ENCODE data around the gene AFG3L2. TPM values are rescaled to one million over a fixed set of nuclear protein-coding genes. Genes with fewer than 3 reads are reported as not detected.

Gene AFG3L2
- total and polyA plus RNA-seq, 9 of the 15 experiments (the other 6 are each of a cell fraction or from before 2014, with no cell fraction given) = 24.1 to 109 (median 84.0) TPM

DNA sequence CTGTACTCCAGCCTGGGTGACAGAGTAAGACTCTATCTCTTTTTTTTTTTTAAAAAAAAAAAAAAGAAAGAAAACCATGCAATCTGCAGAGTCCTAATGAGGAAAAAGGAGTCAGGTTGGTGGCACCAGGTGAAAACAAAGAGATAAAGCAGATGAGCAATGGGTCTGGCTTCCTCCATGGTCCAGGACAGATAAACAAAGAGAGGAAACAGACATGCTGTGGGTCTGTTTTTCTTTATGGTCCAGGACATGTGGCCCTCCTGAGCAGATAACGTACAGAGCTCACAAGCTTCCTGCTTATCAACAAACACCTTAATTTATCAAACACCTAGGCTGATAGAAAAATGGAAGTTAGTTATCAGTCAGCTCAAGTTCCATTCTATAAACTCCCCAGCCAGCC is 93.4 kb downstream of the AFG3L2 start (continued):
- TF ChIP-seq, protein P1, sequence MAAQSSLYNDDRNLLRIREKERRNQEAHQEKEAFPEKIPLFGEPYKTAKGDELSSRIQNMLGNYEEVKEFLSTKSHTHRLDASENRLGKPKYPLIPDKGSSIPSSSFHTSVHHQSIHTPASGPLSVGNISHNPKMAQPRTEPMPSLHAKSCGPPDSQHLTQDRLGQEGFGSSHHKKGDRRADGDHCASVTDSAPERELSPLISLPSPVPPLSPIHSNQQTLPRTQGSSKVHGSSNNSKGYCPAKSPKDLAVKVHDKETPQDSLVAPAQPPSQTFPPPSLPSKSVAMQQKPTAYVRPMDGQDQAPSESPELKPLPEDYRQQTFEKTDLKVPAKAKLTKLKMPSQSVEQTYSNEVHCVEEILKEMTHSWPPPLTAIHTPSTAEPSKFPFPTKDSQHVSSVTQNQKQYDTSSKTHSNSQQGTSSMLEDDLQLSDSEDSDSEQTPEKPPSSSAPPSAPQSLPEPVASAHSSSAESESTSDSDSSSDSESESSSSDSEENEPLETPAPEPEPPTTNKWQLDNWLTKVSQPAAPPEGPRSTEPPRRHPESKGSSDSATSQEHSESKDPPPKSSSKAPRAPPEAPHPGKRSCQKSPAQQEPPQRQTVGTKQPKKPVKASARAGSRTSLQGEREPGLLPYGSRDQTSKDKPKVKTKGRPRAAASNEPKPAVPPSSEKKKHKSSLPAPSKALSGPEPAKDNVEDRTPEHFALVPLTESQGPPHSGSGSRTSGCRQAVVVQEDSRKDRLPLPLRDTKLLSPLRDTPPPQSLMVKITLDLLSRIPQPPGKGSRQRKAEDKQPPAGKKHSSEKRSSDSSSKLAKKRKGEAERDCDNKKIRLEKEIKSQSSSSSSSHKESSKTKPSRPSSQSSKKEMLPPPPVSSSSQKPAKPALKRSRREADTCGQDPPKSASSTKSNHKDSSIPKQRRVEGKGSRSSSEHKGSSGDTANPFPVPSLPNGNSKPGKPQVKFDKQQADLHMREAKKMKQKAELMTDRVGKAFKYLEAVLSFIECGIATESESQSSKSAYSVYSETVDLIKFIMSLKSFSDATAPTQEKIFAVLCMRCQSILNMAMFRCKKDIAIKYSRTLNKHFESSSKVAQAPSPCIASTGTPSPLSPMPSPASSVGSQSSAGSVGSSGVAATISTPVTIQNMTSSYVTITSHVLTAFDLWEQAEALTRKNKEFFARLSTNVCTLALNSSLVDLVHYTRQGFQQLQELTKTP (IDR thresholded peaks at IDR 0.05; ENCODE audit: low read depth in 1 of 2, partially characterized antibody in 2 of 2) = no peak
- TF ChIP-seq MED1 (CRISPR knock-in tag; IDR thresholded peaks at IDR 0.05; ENCODE audit: borderline replicate concordance) (no peak), MTA1 (IDR thresholded peaks at IDR 0.05; ENCODE audit: borderline replicate concordance) (no peak), HNRNPUL1 (IDR thresholded peaks at IDR 0.05; ENCODE audit: low read length) (no peak), PRMT5 (CRISPR knock-in tag; IDR thresholded peaks at IDR 0.05) (no peak), CHCHD3 (CRISPR knock-in tag; IDR thresholded peaks at IDR 0.05) (no peak), HDGF (IDR thresholded peaks at IDR 0.05) (no peak), KDM5B (IDR thresholded peaks at IDR 0.05; ENCODE audit: insufficient replicate concordance, low read depth, low read length) (no peak), SLC30A9 (CRISPR knock-in tag; IDR thresholded peaks at IDR 0.05) (no peak), MTF1 (CRISPR knock-in tag; IDR thresholded peaks at IDR 0.05; ENCODE audit: borderline replicate concordance) (no peak), DMBX1 (CRISPR knock-in tag; IDR thresholded peaks at IDR 0.05; ENCODE audit: borderline replicate concordance) (no peak), GATAD2A (IDR thresholded peaks at IDR 0.05) (no peak), ZNF561 (CRISPR knock-in tag; conservative IDR thresholded peaks at IDR 0.05) (no peak), GTF2A2 (tag; IDR thresholded peaks at IDR 0.05) (no peak), ZNF584 (CRISPR knock-in tag; IDR thresholded peaks at IDR 0.05; ENCODE audit: low read depth) (no peak), DNMT1 (IDR thresholded peaks at IDR 0.05) (no peak), SMC3 (conservative IDR thresholded peaks at IDR 0.05; ENCODE audit: insufficient read depth, low read depth, low read length) (no peak), ZNF583 (CRISPR knock-in tag; IDR thresholded peaks at IDR 0.05) (no peak), NFIC (IDR thresholded peaks at IDR 0.05) (peak; percentile 38; the same call in 1 of the 2 replicates), ZNF764 (CRISPR knock-in tag; IDR thresholded peaks at IDR 0.05; ENCODE audit: low read depth) (no peak)
- TF ChIP-seq, protein P2, sequence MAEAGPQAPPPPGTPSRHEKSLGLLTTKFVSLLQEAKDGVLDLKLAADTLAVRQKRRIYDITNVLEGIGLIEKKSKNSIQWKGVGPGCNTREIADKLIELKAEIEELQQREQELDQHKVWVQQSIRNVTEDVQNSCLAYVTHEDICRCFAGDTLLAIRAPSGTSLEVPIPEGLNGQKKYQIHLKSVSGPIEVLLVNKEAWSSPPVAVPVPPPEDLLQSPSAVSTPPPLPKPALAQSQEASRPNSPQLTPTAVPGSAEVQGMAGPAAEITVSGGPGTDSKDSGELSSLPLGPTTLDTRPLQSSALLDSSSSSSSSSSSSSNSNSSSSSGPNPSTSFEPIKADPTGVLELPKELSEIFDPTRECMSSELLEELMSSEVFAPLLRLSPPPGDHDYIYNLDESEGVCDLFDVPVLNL (CRISPR knock-in tag; IDR thresholded peaks at IDR 0.05; ENCODE audit: low read depth) = no peak
- TF ChIP-seq, protein P3, sequence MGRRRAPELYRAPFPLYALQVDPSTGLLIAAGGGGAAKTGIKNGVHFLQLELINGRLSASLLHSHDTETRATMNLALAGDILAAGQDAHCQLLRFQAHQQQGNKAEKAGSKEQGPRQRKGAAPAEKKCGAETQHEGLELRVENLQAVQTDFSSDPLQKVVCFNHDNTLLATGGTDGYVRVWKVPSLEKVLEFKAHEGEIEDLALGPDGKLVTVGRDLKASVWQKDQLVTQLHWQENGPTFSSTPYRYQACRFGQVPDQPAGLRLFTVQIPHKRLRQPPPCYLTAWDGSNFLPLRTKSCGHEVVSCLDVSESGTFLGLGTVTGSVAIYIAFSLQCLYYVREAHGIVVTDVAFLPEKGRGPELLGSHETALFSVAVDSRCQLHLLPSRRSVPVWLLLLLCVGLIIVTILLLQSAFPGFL (CRISPR knock-in tag; IDR thresholded peaks at IDR 0.05) = no peak
- TF ChIP-seq, protein P4, sequence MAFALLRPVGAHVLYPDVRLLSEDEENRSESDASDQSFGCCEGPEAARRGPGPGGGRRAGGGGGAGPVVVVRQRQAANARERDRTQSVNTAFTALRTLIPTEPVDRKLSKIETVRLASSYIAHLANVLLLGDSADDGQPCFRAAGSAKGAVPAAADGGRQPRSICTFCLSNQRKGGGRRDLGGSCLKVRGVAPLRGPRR (CRISPR knock-in tag; IDR thresholded peaks at IDR 0.05) = no peak
- TF ChIP-seq, protein P5, sequence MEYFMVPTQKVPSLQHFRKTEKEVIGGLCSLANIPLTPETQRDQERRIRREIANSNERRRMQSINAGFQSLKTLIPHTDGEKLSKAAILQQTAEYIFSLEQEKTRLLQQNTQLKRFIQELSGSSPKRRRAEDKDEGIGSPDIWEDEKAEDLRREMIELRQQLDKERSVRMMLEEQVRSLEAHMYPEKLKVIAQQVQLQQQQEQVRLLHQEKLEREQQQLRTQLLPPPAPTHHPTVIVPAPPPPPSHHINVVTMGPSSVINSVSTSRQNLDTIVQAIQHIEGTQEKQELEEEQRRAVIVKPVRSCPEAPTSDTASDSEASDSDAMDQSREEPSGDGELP (CRISPR knock-in tag; IDR thresholded peaks at IDR 0.05; ENCODE audit: borderline replicate concordance) = no peak
